HCT116 (cell line): ENCODE measurements around the gene WDR19. TPM values are rescaled to one million over a fixed set of nuclear protein-coding genes. Genes with fewer than 3 reads are reported as not detected.

Experiments used
- ATAC-seq: fragments of 200-7000 bp; cut with Tn5 transposase; 2 replicates; pipeline ENCODE4 v1.9.1; 2020; ENCODE audit warnings: mild to moderate bottlenecking, moderate library complexity
- BruUV-seq: library from RNA; stranded (reverse); fragments of 400-500 nt; replicated peaks from 2 replicates; lab custom pipeline; 2021; lab: Mats Ljungman, UMichigan
- CTCF ChIA-PET: fragments of 300-600 bp; sonication (Branson Sonifier 250); formaldehyde crosslinking; loops from one replicate; lab custom pipeline; 2021; ENCODE audit warnings: antibody characterized with exemption; lab: Charles Lee
- POLR2A ChIA-PET: fragments of 300-600, 350-600 bp; sonication (Branson Sonifier 250); formaldehyde crosslinking; loops from one replicate; lab custom pipeline; 2021; ENCODE audit warnings: antibody characterized with exemption; lab: Charles Lee
- RAD21 ChIA-PET, 2 experiments: fragments of 300-600 bp; sonication (Branson Sonifier 250); formaldehyde crosslinking; loops; one replicate each; lab custom pipeline; 2023; ENCODE audit warnings: low total read pairs in 2 of 2; ENCODE audit not compliant: uncharacterized antibody in 2 of 2, unreplicated experiment in 2 of 2, low non-redundant PET in 1 of 2; lab: Charles Lee
- DNase-seq: peaks from one replicate; pipeline ENCODE4 v3.0.0-alpha.2; 2010; ENCODE audit warnings: low read depth, low spot score
- H2AFZ ChIP-seq: fragments of 200-600 bp; shearing (Covaris generic), sonication (generic); 2 replicates; pipeline ENCODE4 v1.6.1; 2017; ENCODE audit warnings: low read depth, mixed run types, mixed read lengths, antibody characterized with exemption, low read length; ENCODE audit not compliant: poor library complexity, severe bottlenecking
- H3K27ac ChIP-seq: 2 replicates; pipeline ENCODE4 v1.5.1; 2012; ENCODE audit warnings: low read depth, low read length
- H3K27me3 ChIP-seq: fragments of 200-600 bp; sonication (generic); 2 replicates; pipeline ENCODE4 v1.6.1; 2016; ENCODE audit warnings: mixed run types, low read length, mixed read lengths; ENCODE audit not compliant: insufficient read depth
- H3K36me3 ChIP-seq, 2 experiments: fragments of 200-500 bp in 1 of 2; fragments of 200-600 bp in 1 of 2; sonication (Bioruptor generic) in 1 of 2; sonication (generic) in 1 of 2; 2 replicates each; pipeline versions ENCODE4 v1.5.1 to v1.6.1; 2014 to 2016; ENCODE audit warnings: low read length in 2 of 2, inconsistent platforms in 1 of 2, mixed read lengths in 1 of 2, mixed run types in 1 of 2; ENCODE audit not compliant: insufficient read depth in 2 of 2, control insufficient read depth in 1 of 2
- H3K4me1 ChIP-seq, 2 experiments: fragments of 200-600 bp in 1 of 2; sonication (generic) in 1 of 2; 2 replicates each; pipeline versions ENCODE4 v1.5.1 to v1.6.1; 2012 to 2017; ENCODE audit warnings: low read length in 2 of 2, inconsistent platforms in 1 of 2, mild to moderate bottlenecking in 1 of 2, mixed read lengths in 1 of 2, mixed run types in 1 of 2, moderate library complexity in 1 of 2; ENCODE audit not compliant: insufficient read depth in 2 of 2, control insufficient read depth in 1 of 2
- H3K4me2 ChIP-seq: fragments of 200-600 bp; sonication (generic); 2 replicates; pipeline ENCODE4 v1.6.1; 2017; ENCODE audit warnings: mixed run types, low read length, mixed read lengths
- H3K4me3 ChIP-seq, 2 experiments: fragments of 200-600 bp in 1 of 2; sonication (generic) in 1 of 2; replicated peaks in 1 of 2; 2 replicates each; pipeline ENCODE4 v1.5.1; 2011 to 2016; ENCODE audit warnings: low read length in 2 of 2, control low read depth in 1 of 2, low read depth in 1 of 2, mild to moderate bottlenecking in 1 of 2, mixed read lengths in 1 of 2, mixed run types in 1 of 2
- H3K79me2 ChIP-seq: fragments of 200-600 bp; sonication (generic); 2 replicates; pipeline ENCODE4 v1.6.1; 2017; ENCODE audit warnings: mild to moderate bottlenecking, mixed run types, low read length, moderate library complexity, mixed read lengths; ENCODE audit not compliant: insufficient read depth
- H3K9ac ChIP-seq: fragments of 200-600 bp; sonication (generic); 2 replicates; pipeline ENCODE4 v1.6.1; 2016; ENCODE audit warnings: low read length, mixed read lengths
- H3K9me2 ChIP-seq: fragments of 200-600 bp; sonication (generic), shearing (Covaris generic); 2 replicates; pipeline ENCODE4 v1.6.1; 2017; ENCODE audit warnings: mixed run types, mild to moderate bottlenecking, moderate library complexity; ENCODE audit not compliant: insufficient read depth
- H3K9me3 ChIP-seq, 2 experiments: fragments of 200-500 bp in 1 of 2; fragments of 200-600 bp in 1 of 2; sonication (Bioruptor generic) in 1 of 2; sonication (generic) in 1 of 2; 2 replicates each; pipeline ENCODE4 v1.6.1; 2014 to 2017; ENCODE audit warnings: low read length in 2 of 2, mixed read lengths in 2 of 2, inconsistent platforms in 1 of 2, low read depth in 1 of 2, mild to moderate bottlenecking in 1 of 2, mixed run types in 1 of 2, moderate library complexity in 1 of 2; ENCODE audit not compliant: control insufficient read depth in 1 of 2, insufficient read depth in 1 of 2
- H4K20me1 ChIP-seq: fragments of 200-600 bp; sonication (generic), shearing (Covaris generic); 2 replicates; pipeline ENCODE4 v1.6.1; 2017; ENCODE audit warnings: mixed run types, mild to moderate bottlenecking, moderate library complexity; ENCODE audit not compliant: insufficient read depth
- CBX3 ChIP-seq: IDR thresholded peaks from 2 replicates; pipeline ENCODE4 v1.6.1; 2012; ENCODE audit warnings: low read depth
- CEBPB ChIP-seq: IDR thresholded peaks from 2 replicates; pipeline ENCODE4 v1.6.1; 2012; ENCODE audit warnings: low read depth
- EGR1 ChIP-seq: IDR thresholded peaks from 2 replicates; pipeline ENCODE4 v1.6.1; 2012; ENCODE audit warnings: low read depth
- ELF1 ChIP-seq: IDR thresholded peaks from 2 replicates; pipeline ENCODE4 v1.6.1; 2012; ENCODE audit warnings: low read depth, borderline replicate concordance
- EZH2 ChIP-seq: fragments of 200-600 bp; sonication (generic); IDR thresholded peaks from 2 replicates; pipeline ENCODE4 v1.6.1; 2017; ENCODE audit warnings: antibody characterized with exemption, mixed run types
- JUND ChIP-seq: IDR thresholded peaks from 2 replicates; pipeline ENCODE4 v1.6.1; 2012
- POLR2A ChIP-seq: IDR thresholded peaks from 2 replicates; pipeline ENCODE4 v1.7.0; 2011; ENCODE audit warnings: borderline replicate concordance; ENCODE audit not compliant: insufficient read depth, insufficient read length; ENCODE audit errors: extremely low read depth
- POLR2AphosphoS5 ChIP-seq: IDR thresholded peaks from 2 replicates; pipeline ENCODE4 v1.6.1; 2011; ENCODE audit warnings: mild to moderate bottlenecking, low read depth, low read length, moderate library complexity
- RAD21 ChIP-seq: IDR thresholded peaks from 2 replicates; pipeline ENCODE4 v1.6.1; 2012; ENCODE audit warnings: low read depth, mild to moderate bottlenecking
- SIN3A ChIP-seq: IDR thresholded peaks from 2 replicates; pipeline ENCODE4 v1.6.1; 2012; ENCODE audit warnings: low read depth
- SP1 ChIP-seq: IDR thresholded peaks from 2 replicates; pipeline ENCODE4 v1.6.1; 2012; ENCODE audit warnings: low read depth
- TCF7L2 ChIP-seq: IDR thresholded peaks from 2 replicates; pipeline ENCODE4 v1.7.0; 2011; ENCODE audit warnings: borderline replicate concordance, inconsistent platforms; ENCODE audit not compliant: insufficient read depth, insufficient read length; ENCODE audit errors: extremely low read depth
- YY1 ChIP-seq: IDR thresholded peaks from 2 replicates; pipeline ENCODE4 v1.6.1; 2011; ENCODE audit warnings: low read length, low read depth, moderate library complexity, mild to moderate bottlenecking; ENCODE audit not compliant: insufficient replicate concordance; ENCODE audit errors: extremely low read depth
- ZFX ChIP-seq: fragments of 450-650 bp; IDR thresholded peaks from 2 replicates; pipeline ENCODE4 v1.6.1; 2017
- intact Hi-C: fragments of 100-400 bp; cut with micrococcal nuclease; formaldehyde crosslinking; loops from 2 replicates; pipeline ENCODE4 v1.10.0; 2022
- total RNA-seq: library from RNA; stranded (reverse); gene quantifications from one replicate; pipeline ENCODE4 v1.2.1, GENCODE V29; 2021; ENCODE audit not compliant: unreplicated experiment
- TF ChIP-seq, protein P1 (sequence below): IDR thresholded peaks from 2 replicates; pipeline ENCODE4 v1.6.1; 2011; ENCODE audit warnings: mild to moderate bottlenecking, low read length, moderate library complexity; ENCODE audit not compliant: insufficient replicate concordance; ENCODE audit errors: extremely low read depth
- TF ChIP-seq, protein P2 (sequence below): IDR thresholded peaks from 2 replicates; pipeline ENCODE4 v1.6.1; 2012
- TF ChIP-seq, protein P3 (sequence below), 3 experiments: fragments of 200-600 bp in 1 of 3; sonication (generic) in 1 of 3; IDR thresholded peaks in 2 of 3; conservative IDR thresholded peaks in 1 of 3; 2 replicates each; pipeline ENCODE4 v1.5.1; 2012 to 2017; ENCODE audit warnings: low read depth in 2 of 3, low read length in 2 of 3, antibody characterized with exemption in 1 of 3, borderline replicate concordance in 1 of 3, control low read depth in 1 of 3, mild to moderate bottlenecking in 1 of 3, mixed read lengths in 1 of 3, mixed run types in 1 of 3, moderate library complexity in 1 of 3; ENCODE audit not compliant: insufficient read depth in 1 of 3
- TF ChIP-seq, protein P4 (sequence below): IDR thresholded peaks from 2 replicates; pipeline ENCODE4 v1.6.1; 2012; ENCODE audit warnings: low read depth
- TF ChIP-seq, protein P5 (sequence below): IDR thresholded peaks from 2 replicates; pipeline ENCODE4 v1.6.1; 2012

Gene WDR19
- total RNA-seq, 1 experiment from 2014 or later: 18.8 TPM

DNA sequence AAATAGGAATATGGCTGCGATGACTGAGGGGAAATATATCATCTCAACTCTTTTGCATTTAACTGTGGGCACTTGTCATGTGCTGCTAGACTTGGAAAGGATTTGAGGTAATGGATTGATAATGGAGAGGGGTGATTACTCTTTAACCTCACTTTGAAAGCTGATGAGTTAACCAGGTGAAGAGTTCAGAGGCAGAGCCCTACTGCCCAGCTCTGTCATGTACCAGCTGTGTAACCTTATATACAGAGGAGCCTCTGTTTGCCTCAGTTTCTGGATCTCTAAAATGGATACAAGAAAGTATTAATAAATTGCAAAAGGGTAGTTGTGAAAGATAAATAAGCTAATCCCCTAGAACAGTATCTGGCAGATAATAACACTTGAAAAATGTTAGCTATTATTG, 51.5 kb downstream of the WDR19 start:
- Histone ChIP-seq H3K4me1 (no peaks in the 10 kb centered on the region), H3K9me3 (no peaks in the 10 kb centered on the region), H3K36me3 (no peaks in the 10 kb centered on the region), H2AFZ (no peak overlapping the region)
- ATAC-seq: no peak
- TF ChIP-seq, protein P1, sequence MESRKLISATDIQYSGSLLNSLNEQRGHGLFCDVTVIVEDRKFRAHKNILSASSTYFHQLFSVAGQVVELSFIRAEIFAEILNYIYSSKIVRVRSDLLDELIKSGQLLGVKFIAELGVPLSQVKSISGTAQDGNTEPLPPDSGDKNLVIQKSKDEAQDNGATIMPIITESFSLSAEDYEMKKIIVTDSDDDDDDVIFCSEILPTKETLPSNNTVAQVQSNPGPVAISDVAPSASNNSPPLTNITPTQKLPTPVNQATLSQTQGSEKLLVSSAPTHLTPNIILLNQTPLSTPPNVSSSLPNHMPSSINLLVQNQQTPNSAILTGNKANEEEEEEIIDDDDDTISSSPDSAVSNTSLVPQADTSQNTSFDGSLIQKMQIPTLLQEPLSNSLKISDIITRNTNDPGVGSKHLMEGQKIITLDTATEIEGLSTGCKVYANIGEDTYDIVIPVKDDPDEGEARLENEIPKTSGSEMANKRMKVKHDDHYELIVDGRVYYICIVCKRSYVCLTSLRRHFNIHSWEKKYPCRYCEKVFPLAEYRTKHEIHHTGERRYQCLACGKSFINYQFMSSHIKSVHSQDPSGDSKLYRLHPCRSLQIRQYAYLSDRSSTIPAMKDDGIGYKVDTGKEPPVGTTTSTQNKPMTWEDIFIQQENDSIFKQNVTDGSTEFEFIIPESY: no peak
- TF ChIP-seq CBX3: no peak
- TF ChIP-seq, protein P2, sequence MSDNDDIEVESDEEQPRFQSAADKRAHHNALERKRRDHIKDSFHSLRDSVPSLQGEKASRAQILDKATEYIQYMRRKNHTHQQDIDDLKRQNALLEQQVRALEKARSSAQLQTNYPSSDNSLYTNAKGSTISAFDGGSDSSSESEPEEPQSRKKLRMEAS: no peak
- TF ChIP-seq ZFX: no peak
- TF ChIP-seq, protein P3, sequence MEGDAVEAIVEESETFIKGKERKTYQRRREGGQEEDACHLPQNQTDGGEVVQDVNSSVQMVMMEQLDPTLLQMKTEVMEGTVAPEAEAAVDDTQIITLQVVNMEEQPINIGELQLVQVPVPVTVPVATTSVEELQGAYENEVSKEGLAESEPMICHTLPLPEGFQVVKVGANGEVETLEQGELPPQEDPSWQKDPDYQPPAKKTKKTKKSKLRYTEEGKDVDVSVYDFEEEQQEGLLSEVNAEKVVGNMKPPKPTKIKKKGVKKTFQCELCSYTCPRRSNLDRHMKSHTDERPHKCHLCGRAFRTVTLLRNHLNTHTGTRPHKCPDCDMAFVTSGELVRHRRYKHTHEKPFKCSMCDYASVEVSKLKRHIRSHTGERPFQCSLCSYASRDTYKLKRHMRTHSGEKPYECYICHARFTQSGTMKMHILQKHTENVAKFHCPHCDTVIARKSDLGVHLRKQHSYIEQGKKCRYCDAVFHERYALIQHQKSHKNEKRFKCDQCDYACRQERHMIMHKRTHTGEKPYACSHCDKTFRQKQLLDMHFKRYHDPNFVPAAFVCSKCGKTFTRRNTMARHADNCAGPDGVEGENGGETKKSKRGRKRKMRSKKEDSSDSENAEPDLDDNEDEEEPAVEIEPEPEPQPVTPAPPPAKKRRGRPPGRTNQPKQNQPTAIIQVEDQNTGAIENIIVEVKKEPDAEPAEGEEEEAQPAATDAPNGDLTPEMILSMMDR (IDR thresholded peaks at IDR 0.05 in 2 of 3, conservative IDR thresholded peaks at IDR 0.05 in 1 of 3; ENCODE audit: borderline replicate concordance in 1 of 3, insufficient read depth in 1 of 3, low read depth in 2 of 3, low read length in 2 of 3): no peak
- TF ChIP-seq EGR1: no peak
- TF ChIP-seq EZH2: no peak
- TF ChIP-seq RAD21: no peak
- no peak for TF ChIP-seq SIN3A
- no peak for TF ChIP-seq JUND
- TF ChIP-seq ELF1: no peak
- no peak for TF ChIP-seq TCF7L2
- TF ChIP-seq POLR2A: no peak
- TF ChIP-seq SP1: no peak
- TF ChIP-seq, protein P4, sequence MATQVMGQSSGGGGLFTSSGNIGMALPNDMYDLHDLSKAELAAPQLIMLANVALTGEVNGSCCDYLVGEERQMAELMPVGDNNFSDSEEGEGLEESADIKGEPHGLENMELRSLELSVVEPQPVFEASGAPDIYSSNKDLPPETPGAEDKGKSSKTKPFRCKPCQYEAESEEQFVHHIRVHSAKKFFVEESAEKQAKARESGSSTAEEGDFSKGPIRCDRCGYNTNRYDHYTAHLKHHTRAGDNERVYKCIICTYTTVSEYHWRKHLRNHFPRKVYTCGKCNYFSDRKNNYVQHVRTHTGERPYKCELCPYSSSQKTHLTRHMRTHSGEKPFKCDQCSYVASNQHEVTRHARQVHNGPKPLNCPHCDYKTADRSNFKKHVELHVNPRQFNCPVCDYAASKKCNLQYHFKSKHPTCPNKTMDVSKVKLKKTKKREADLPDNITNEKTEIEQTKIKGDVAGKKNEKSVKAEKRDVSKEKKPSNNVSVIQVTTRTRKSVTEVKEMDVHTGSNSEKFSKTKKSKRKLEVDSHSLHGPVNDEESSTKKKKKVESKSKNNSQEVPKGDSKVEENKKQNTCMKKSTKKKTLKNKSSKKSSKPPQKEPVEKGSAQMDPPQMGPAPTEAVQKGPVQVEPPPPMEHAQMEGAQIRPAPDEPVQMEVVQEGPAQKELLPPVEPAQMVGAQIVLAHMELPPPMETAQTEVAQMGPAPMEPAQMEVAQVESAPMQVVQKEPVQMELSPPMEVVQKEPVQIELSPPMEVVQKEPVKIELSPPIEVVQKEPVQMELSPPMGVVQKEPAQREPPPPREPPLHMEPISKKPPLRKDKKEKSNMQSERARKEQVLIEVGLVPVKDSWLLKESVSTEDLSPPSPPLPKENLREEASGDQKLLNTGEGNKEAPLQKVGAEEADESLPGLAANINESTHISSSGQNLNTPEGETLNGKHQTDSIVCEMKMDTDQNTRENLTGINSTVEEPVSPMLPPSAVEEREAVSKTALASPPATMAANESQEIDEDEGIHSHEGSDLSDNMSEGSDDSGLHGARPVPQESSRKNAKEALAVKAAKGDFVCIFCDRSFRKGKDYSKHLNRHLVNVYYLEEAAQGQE: no peak
- TF ChIP-seq POLR2AphosphoS5: no peak
- TF ChIP-seq, protein P5, sequence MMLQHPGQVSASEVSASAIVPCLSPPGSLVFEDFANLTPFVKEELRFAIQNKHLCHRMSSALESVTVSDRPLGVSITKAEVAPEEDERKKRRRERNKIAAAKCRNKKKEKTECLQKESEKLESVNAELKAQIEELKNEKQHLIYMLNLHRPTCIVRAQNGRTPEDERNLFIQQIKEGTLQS: no peak
- no peak for TF ChIP-seq CEBPB
- no peak for TF ChIP-seq YY1
- TF ChIP-seq, all 23 proteins: peak for 0
- Histone ChIP-seq H3K4me2 (no peak overlapping the region), H3K79me2 (no peaks in the 10 kb centered on the region; the same call in 1 of the 2 replicates), H4K20me1 (no peaks in the 10 kb centered on the region), H3K9ac (no peak overlapping the region), H3K9me2 (no peaks in the 10 kb centered on the region), H3K27ac (no peak overlapping the region), H3K4me3 (no peak overlapping the region), H3K27me3 (no peaks in the 10 kb centered on the region)
- ChIA-PET CTCF (no interaction called here), RAD21 (no interaction called here), POLR2A (no interaction called here)
- no peak for DNase-seq
- intact Hi-C loops: no loop called here
- no TSS peak for BruUV-seq
